GM19099 (cell line): Measurements from ENCODE around the gene GATA3.

Source experiments
- POLR2A ChIP-seq: IDR thresholded peaks from 3 replicates; pipeline ENCODE4 v1.6.1; 2011; ENCODE audit warnings: low read depth; ENCODE audit not compliant: insufficient read length; ENCODE audit errors: extremely low read depth

Gene GATA3

GRCh38 chr10:8088504-8088903, 34.0 kb downstream of the GATA3 start:
- TF ChIP-seq POLR2A: no peak

DNA sequence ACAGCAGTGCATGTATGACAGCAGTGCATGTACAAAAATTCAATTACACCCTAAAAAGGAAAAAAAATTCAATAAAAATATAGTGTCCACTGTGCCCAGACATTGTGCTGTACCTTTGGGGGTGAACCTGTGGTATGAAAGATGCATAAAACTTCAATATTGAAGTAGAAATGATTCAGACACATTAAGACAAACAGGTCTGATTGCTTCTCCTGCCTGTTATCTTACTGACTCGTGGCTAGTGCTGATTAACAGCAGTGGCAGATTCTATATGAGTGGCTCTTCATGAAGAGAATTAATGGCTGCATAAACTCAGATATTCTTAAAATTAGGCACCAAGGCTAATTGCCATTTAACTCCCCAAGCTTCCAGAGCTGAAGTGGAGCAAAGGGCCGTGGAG, 37.9 kb downstream of the GATA3 start:
- TF ChIP-seq POLR2A: no peak

DNA sequence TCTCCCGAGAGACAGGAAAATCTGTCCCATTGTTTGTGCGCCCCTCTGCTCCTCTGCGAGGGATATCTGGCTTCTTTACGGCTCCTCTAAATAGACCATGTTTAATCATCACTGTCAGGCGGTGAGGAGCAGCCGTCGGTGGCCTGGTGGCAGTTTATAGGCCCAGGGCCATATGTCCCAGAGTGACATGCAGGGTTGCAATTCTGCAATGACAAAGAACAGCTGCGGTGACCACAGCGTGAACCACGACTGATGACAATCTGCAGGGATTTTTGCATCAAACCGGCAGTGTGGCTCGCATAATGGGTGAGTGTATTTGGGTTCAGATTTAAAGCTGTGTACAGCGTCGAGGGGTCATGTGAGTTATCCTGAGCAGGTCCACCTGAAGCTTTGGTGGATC, 41.5 kb downstream of the GATA3 start:
- TF ChIP-seq POLR2A: no peak

GRCh38 chr10:8096931-8097330, 42.4 kb downstream of the GATA3 start:
- no peak for TF ChIP-seq POLR2A

GRCh38 chr10:8100366-8100765, 45.9 kb downstream of the GATA3 start:
- no peak for TF ChIP-seq POLR2A

DNA sequence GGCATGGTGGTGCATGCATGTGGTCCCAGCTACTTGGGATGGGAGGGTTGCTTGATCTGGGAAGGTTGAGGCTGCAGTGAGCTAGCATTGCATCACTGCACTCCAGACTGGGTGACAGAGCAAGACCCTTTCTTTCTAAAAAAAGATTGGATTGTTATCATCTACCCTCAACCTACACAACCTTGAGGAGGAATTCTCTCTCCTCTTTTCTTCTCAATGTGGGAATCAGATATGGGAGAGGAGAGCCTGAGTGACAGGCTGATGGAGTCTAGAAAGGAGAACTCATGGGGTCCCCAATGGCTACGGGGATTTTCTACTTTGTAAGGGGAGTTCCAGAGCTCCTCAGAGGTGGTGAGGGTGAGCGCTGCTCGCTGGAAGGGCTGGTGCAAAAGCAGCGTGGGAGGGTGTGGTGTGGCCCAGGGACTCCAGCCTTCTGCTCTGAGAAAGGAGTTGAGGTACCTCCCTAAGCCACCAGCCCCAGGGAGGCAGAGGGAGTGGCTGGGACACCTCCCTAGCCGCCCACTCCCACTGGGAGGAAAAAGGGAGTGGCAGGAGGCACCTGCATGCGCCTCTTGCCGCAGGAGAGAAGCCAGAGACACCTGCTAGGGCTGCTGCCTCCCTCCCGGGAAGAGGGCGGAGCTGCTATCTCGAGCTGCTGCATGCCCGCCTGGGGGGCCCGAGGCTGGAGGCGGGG, 48.4 kb downstream of the GATA3 start:
- no peak for TF ChIP-seq POLR2A

- TF ChIP-seq POLR2A: no peak
These were observed 49.1 kb downstream of the GATA3 start for GRCh38 chr10:8103543-8103942.

- TF ChIP-seq POLR2A: no peak
These were observed 49.5 kb downstream of the GATA3 start for GRCh38 chr10:8104005-8104404.

DNA sequence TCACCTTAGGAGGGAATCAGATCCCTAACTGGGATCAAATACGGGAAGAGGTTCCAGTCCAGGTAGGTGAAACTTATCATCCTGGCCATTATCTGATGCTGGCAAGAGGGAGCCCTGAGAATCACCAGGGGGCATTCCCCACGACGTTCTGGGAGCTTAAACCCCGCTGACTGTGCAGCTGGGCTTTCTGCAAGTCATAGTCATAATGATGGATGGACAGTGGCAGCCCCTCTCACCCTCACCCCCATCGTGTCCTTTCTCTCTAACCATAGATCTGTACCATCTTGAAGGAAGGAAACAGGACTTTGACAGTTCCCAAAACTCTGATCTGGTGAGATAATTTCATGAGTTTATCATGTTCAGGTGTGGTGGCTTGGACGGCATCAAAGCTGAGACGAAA, 50.2 kb downstream of the GATA3 start:
- no peak for TF ChIP-seq POLR2A

- no peak for TF ChIP-seq POLR2A
These were observed 51.4 kb downstream of the GATA3 start for GRCh38 chr10:8105932-8106331.

- no peak for TF ChIP-seq POLR2A
These were observed 57.9 kb downstream of the GATA3 start for GRCh38 chr10:8112230-8112905.

DNA sequence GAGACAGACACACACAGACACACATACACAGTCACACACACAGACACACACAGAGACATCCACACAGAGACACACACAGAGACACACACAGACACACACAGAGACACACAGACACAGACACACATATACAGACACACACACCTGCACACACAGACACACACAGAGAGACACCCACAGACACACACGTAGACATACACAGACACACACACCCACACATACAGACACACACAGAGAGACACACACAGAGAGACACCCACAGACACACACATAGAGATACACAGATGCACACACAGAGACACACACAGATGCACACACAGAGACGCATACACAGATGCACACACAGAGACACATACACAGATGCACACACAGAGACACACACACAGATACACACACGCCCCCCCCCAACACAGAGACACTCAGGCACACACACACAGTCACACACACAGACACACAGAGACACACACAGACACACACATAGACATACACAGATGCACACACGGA, 58.5 kb downstream of the GATA3 start:
- TF ChIP-seq POLR2A: no peak

- TF ChIP-seq POLR2A: no peak
These were observed 59.1 kb downstream of the GATA3 start for GRCh38 chr10:8113616-8114015.

DNA sequence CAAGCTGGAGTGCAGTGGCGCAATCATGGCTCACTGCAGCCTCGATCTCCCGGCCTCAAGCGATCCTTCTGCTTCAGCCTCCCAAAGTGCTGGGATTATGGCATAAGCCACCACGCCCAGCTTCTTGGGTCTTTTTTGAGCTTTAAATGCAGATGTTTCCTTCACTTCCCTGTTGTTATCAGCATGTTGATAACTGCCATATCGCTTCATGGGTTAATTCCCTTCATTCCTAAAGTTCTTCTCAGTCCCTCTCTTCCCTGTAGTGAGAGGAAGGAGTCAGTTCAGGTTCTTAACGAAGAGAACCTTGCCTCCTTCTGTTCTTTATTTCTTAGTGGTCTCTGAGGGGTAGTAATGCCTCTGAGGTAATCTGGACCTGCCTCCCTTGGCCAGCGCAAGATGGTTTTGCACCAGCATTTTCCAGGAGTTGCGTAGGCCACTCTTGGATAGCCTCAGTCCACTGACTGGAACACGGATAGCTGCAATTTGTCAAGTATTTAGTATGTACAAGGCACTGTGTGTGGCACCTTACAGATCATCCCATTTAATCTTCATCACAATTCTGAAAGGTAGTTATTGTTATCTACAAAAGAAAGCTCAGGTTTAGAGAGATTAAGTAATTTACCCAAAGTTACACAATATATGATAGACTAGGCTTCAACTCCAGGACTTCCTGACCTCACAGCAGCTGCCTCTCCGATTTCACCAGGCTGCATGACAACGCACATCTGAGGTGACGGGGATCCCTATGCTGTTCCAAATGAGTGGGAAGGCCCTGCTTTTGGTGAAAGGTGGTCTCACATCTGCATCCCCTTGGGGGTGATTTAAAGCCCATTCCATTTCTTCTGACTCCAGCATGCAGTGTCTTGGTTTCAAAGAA, 60.5 kb downstream of the GATA3 start:
- TF ChIP-seq POLR2A: no peak

GRCh38 chr10:8115618-8115980, 61.1 kb downstream of the GATA3 start:
- TF ChIP-seq POLR2A: no peak

DNA sequence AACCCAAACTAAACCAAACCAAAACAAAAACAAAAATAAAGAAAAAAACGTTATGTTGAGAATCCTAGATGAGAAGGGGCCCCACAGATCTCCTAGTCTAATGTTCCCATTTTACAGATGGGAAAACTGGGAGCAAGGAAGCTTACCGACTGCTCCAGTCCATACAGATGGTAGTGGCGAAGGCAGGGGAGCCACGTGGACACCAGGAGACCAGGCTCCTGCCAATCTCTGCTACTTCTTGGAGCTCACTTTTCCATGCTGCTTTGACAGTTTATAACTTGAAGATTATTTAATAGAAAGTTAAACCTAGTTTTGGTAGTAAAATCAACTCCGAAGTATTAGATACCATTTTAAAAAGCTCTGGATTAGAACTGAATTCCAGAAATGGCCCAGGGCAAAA, 62.0 kb downstream of the GATA3 start:
- no peak for TF ChIP-seq POLR2A

DNA sequence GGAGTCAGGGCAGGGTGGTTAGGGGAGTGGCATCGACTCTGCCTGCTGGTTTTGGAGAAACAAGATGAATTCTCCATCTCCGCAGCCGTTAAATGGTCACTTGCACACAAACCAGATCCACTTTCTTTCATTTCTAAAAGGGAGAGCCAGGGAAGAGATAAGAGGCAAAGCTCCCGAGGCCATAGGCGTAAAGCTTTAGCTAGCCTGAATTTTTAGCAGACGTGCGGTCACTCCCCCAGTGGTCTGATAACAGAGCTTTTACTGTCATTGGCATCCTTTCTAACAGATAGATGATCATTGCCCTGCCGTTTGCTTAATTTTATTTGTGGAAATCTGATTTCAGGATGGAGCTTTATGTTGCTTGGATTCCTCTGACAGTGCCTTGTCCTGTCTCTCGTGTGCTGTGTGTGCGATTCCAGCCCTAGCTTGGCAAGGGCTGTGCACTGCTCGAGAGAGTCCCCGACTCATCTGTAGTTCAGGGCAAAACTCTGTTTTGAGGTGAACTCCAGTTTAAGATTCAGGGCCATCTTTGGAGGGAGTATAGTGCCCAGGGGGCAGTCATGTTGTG, 62.5 kb downstream of the GATA3 start:
- TF ChIP-seq POLR2A: no peak
